ENCODE results near the gene NXF3. TPM values are rescaled to one million over a fixed set of nuclear protein-coding genes. Genes with fewer than 3 reads are reported as not detected.
"Not testable (repeated sequence)": the region's sequence is repeated elsewhere in the genome, so short reads cannot be mapped to it uniquely, and the experiment has no call there.

NXF3 gene
- total RNA-seq: 1 to 10 TPM in 1 of 4 donors, under 1 TPM in 2, not detected in 1; 0.21 to 1.7 (median 0.42) TPM

GRCh38 chrX:103092942-103093341 lies at the start of gene NXF3:
TSS of gene NXF3 (minus strand) at chrX:103093143. CDS start at chrX:103093023, 120 bp downstream.
- H3K4me3 ChIP-seq (ENCODE audit: low read depth, poor library complexity, severe bottlenecking): no peak within 1 kb of the TSS
- no peak for DNase-seq (ENCODE audit: low spot score in 2 of 2)
- 68 to 76% methylated on average over 3 to 5 of the region's 5 CpGs for WGBS, 2 donors
- TF ChIP-seq POLR2A (IDR thresholded peaks at IDR 0.05) (no peak), CTCF (IDR thresholded peaks at IDR 0.05) (no peak)
- intact Hi-C loops (cut with DNase I; ENCODE audit: low total_unique reads): no loop called here

GRCh38 chrX:103136528-103136927 lies 43.6 kb upstream of the NXF3 start:
- 80 to 100% methylated on average over 1 of the region's 2 CpGs for WGBS, 2 donors

GRCh38 chrX:103124284-103124683 lies 31.3 kb upstream of the NXF3 start:
- H3K4me3 ChIP-seq (ENCODE audit: low read depth, poor library complexity, severe bottlenecking): no peak overlapping the region
- intact Hi-C loops (cut with DNase I; ENCODE audit: low total_unique reads): no loop called here
- no peak for DNase-seq (ENCODE audit: low spot score in 2 of 2)
- TF ChIP-seq POLR2A (IDR thresholded peaks at IDR 0.05): no peak
- TF ChIP-seq CTCF (IDR thresholded peaks at IDR 0.05): no peak

More at GRCh38 chrX:103136528-103136927, 43.6 kb upstream of the NXF3 start:
- H3K4me3 ChIP-seq (ENCODE audit: low read depth, poor library complexity, severe bottlenecking); DNase-seq (ENCODE audit: low spot score in 2 of 2); intact Hi-C loops (cut with DNase I; ENCODE audit: low total_unique reads): not testable (repeated sequence)

GRCh38 chrX:103120748-103121147 lies 27.8 kb upstream of the NXF3 start:
- intact Hi-C loops (cut with DNase I; ENCODE audit: low total_unique reads): no loop called here
- no peak for DNase-seq (ENCODE audit: low spot score in 2 of 2)
- no peak for TF ChIP-seq CTCF (IDR thresholded peaks at IDR 0.05)
- TF ChIP-seq POLR2A (IDR thresholded peaks at IDR 0.05): no peak
- no peak overlapping the region for H3K4me3 ChIP-seq (ENCODE audit: low read depth, poor library complexity, severe bottlenecking)
- WGBS, 2 donors: 77 to 83% methylated on average over 5 of the region's 5 CpGs

- WGBS, 2 donors: 90 to 100% methylated on average over 3 to 14 of the region's 14 CpGs
- intact Hi-C loops (cut with DNase I; ENCODE audit: low total_unique reads); H3K4me3 ChIP-seq (ENCODE audit: low read depth, poor library complexity, severe bottlenecking); DNase-seq (ENCODE audit: low spot score in 2 of 2): not testable (repeated sequence)
These were observed 24.0 kb upstream of the NXF3 start for GRCh38 chrX:103116970-103117369.

- WGBS, 2 donors: 86 to 94% methylated on average over 6 of the region's 6 CpGs
- H3K4me3 ChIP-seq (ENCODE audit: low read depth, poor library complexity, severe bottlenecking); DNase-seq (ENCODE audit: low spot score in 2 of 2); intact Hi-C loops (cut with DNase I; ENCODE audit: low total_unique reads): not testable (repeated sequence)
These were observed 16.6 kb upstream of the NXF3 start for GRCh38 chrX:103109497-103109896.

GRCh38 chrX:103107836-103108235 lies 14.9 kb upstream of the NXF3 start:
- 96 to 100% methylated on average over 3 to 4 of the region's 4 CpGs for WGBS, 2 donors
- DNase-seq (ENCODE audit: low spot score in 2 of 2): no peak
- no peak for TF ChIP-seq CTCF (IDR thresholded peaks at IDR 0.05)
- no peak for TF ChIP-seq POLR2A (IDR thresholded peaks at IDR 0.05)
- no peak overlapping the region for H3K4me3 ChIP-seq (ENCODE audit: low read depth, poor library complexity, severe bottlenecking)
- intact Hi-C loops (cut with DNase I; ENCODE audit: low total_unique reads): no loop called here

GRCh38 chrX:103107227-103107737 lies 14.3 kb upstream of the NXF3 start:
- DNase-seq (ENCODE audit: low spot score in 2 of 2); H3K4me3 ChIP-seq (ENCODE audit: low read depth, poor library complexity, severe bottlenecking); intact Hi-C loops (cut with DNase I; ENCODE audit: low total_unique reads): not testable (repeated sequence)
- 95 to 96% methylated on average over 9 to 21 of the region's 21 CpGs for WGBS, 2 donors

GRCh38 chrX:103104370-103104769 lies 11.4 kb upstream of the NXF3 start:
- WGBS, 2 donors: 92 to 100% methylated on average over 3 to 13 of the region's 26 CpGs
- H3K4me3 ChIP-seq (ENCODE audit: low read depth, poor library complexity, severe bottlenecking); intact Hi-C loops (cut with DNase I; ENCODE audit: low total_unique reads); DNase-seq (ENCODE audit: low spot score in 2 of 2): not testable (repeated sequence)

- intact Hi-C loops (cut with DNase I; ENCODE audit: low total_unique reads); H3K4me3 ChIP-seq (ENCODE audit: low read depth, poor library complexity, severe bottlenecking); DNase-seq (ENCODE audit: low spot score in 2 of 2): not testable (repeated sequence)
- no CpG with 5 or more reads among the region's 2 CpGs for WGBS, 2 donors
These were observed 10.9 kb upstream of the NXF3 start for GRCh38 chrX:103103866-103104265.
